MV-4-11 (cell line): ENCODE data around the gene SACS.
"Not testable (repeated sequence)": the region's sequence is repeated elsewhere in the genome, so short reads cannot be mapped to it uniquely, and the experiment has no call there.

Experiments used
- DNase-seq: peaks from one replicate; lab custom pipeline; 2025; lab: John Stamatoyannopoulos, UW

The SACS gene

GRCh38 chr13:23357349-23357748, 76.2 kb downstream of the SACS start:
- DNase-seq, result no peak

- DNase-seq, result no peak
Measured at GRCh38 chr13:23356368-23356767, 77.1 kb downstream of the SACS start.

- DNase-seq, result no peak
Measured at GRCh38 chr13:23354520-23354919, 79.0 kb downstream of the SACS start.

- no peak for DNase-seq
Measured at GRCh38 chr13:23352161-23352560, 81.3 kb downstream of the SACS start.

GRCh38 chr13:23350009-23350408, 83.5 kb downstream of the SACS start:
- no peak for DNase-seq

- peak; percentile 41 for DNase-seq
Measured at GRCh38 chr13:23349161-23349897, 84.2 kb downstream of the SACS start.

- no peak for DNase-seq
Measured at GRCh38 chr13:23348262-23349127, 85.0 kb downstream of the SACS start.

GRCh38 chr13:23347601-23348000, 85.9 kb downstream of the SACS start:
- no peak for DNase-seq

GRCh38 chr13:23344931-23345595, 88.4 kb downstream of the SACS start:
- DNase-seq, result no peak

- no peak for DNase-seq
Measured at GRCh38 chr13:23339225-23339624, 94.3 kb downstream of the SACS start.

- no peak for DNase-seq
Measured at GRCh38 chr13:23330356-23330755, 103.1 kb downstream of the SACS start.

- DNase-seq, result no peak
Measured at GRCh38 chr13:23325191-23325590, 108.3 kb downstream of the SACS start.

- no peak for DNase-seq
Measured at GRCh38 chr13:23323946-23324709, 109.4 kb downstream of the SACS start.

GRCh38 chr13:23322353-23323336, 110.9 kb downstream of the SACS start:
- DNase-seq, result no peak

GRCh38 chr13:23321535-23322241, 111.8 kb downstream of the SACS start:
- no peak for DNase-seq

- no peak for DNase-seq
Measured at GRCh38 chr13:23320926-23321534, 112.5 kb downstream of the SACS start.

- no peak for DNase-seq
Measured at GRCh38 chr13:23319883-23320224, 113.6 kb downstream of the SACS start.

GRCh38 chr13:23314837-23315236, 118.7 kb downstream of the SACS start:
- DNase-seq, result not testable (repeated sequence)

GRCh38 chr13:23292586-23292985, 140.9 kb downstream of the SACS start:
- DNase-seq, result no peak

GRCh38 chr13:23289917-23290357, 143.6 kb downstream of the SACS start:
- no peak for DNase-seq
